Jurkat, Clone E6-1 (cell line): ENCODE measurements around the gene AHI1.
"Not testable (repeated sequence)": the region's sequence is repeated elsewhere in the genome, so short reads cannot be mapped to it uniquely, and the experiment has no call there.

Source experiments
- DNase-seq: peaks from one replicate; pipeline ENCODE4 v3.0.0-alpha.2; 2011; ENCODE audit warnings: low read depth, low spot score
- H3K4me3 ChIP-seq: 2 replicates; pipeline ENCODE4 v1.5.1; 2011; ENCODE audit warnings: mild to moderate bottlenecking, low read length, control low read depth, moderate library complexity

Gene AHI1

GRCh38 chr6:135412761-135413160 lies 84.8 kb downstream of the AHI1 start:
- DNase-seq = no peak
- no peak overlapping the region for H3K4me3 ChIP-seq

- no peak for DNase-seq
- H3K4me3 ChIP-seq = no peak overlapping the region
Measured at GRCh38 chr6:135411849-135412248, 85.7 kb downstream of the AHI1 start.

GRCh38 chr6:135411339-135411738 lies 86.2 kb downstream of the AHI1 start:
- DNase-seq = peak; percentile 36
- no peak overlapping the region for H3K4me3 ChIP-seq

- H3K4me3 ChIP-seq = no peak overlapping the region
- DNase-seq = no peak
Measured at GRCh38 chr6:135410856-135411255, 86.7 kb downstream of the AHI1 start.

- DNase-seq = no peak
- H3K4me3 ChIP-seq = no peak overlapping the region
Measured at GRCh38 chr6:135403584-135403983, 94.0 kb downstream of the AHI1 start.

- DNase-seq = no peak
- no peak overlapping the region for H3K4me3 ChIP-seq
Measured at GRCh38 chr6:135402311-135402710, 95.2 kb downstream of the AHI1 start.

- no peak for DNase-seq
- H3K4me3 ChIP-seq = no peak overlapping the region
Measured at GRCh38 chr6:135397172-135397952, 100.2 kb downstream of the AHI1 start.

GRCh38 chr6:135395136-135395535 lies 102.4 kb downstream of the AHI1 start:
- no peak overlapping the region for H3K4me3 ChIP-seq
- DNase-seq = peak; percentile 14

DNA sequence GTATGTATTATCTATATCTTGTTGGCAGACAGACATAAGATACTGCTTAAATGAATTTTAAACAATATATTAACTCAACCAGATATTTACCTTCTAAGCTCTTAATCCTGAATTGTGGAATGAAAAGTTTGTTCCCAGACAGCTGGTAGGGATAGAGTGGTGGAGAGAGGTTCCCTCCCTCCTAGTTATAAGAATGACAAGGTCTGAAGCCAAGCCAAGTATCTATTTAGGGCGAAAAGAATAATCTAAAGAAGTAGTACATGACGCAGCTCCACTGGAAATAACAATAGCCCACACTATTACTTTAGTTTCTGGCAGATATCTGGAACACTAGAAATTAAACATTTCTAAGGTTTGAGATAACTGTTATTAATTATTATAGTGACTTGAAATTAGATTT lies 104.3 kb downstream of the AHI1 start:
- no peak overlapping the region for H3K4me3 ChIP-seq
- DNase-seq = no peak

DNA sequence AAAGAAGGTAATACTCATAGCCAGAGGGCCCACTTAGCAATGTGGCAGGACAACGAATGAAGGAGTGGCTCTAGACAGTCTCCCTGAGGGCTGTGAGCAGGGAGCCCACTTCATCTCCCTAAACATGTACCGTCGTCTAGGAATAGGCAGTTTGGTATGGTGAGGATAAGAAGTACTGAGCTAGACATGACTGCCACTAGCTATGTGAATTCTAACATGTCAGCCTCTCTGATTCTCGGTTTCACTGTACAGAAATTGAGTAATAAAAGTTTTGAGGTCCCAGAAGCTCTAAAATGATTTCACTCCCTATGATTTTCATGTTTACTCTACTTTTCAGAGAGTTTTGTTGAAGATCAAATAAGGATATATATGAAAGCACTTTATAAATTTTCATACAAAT lies 107.1 kb downstream of the AHI1 start:
- no peak for DNase-seq
- H3K4me3 ChIP-seq = no peak overlapping the region

GRCh38 chr6:135385299-135385698 lies 112.2 kb downstream of the AHI1 start:
- DNase-seq = no peak
- H3K4me3 ChIP-seq = no peak overlapping the region

DNA sequence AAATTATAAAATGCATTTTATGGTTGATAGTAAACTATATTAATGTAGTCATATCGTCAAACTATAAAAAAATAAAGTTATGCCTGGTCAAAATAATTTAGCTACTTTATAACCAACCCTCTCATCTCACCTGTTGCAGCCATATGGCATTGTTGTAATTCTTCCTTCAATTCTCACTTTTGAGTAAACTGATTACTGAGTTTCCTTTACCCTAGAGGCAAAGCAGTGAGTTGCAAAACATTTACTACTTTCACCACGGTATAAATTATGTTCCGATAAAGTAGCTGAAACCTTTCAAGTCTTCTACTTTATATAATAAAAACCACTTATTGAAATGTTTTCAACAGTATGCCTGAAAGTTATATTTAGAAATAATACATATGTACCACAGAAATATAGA lies 113.8 kb downstream of the AHI1 start:
- H3K4me3 ChIP-seq = no peak overlapping the region
- no peak for DNase-seq

DNA sequence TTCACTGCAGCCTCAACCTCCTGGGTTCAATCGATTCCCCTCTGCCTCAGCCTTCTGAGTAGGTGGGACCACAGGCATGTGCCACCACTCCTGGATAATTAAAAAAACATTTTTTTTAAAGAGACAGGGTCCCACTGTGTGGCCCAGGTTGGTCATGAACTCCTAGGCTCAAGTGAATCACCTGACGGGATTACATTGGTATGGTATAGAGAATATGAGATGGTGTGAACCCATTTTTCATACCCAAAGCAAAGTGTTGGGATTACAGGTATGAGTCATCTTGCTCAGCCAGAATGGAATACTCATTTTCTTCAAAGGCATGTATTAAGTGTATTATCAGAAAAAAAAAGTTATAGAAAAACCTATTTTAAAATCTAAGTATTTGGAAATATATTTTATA lies 114.2 kb downstream of the AHI1 start:
- DNase-seq = no peak
- no peak overlapping the region for H3K4me3 ChIP-seq

- DNase-seq = no peak
- H3K4me3 ChIP-seq = no peak overlapping the region
Measured at GRCh38 chr6:135382182-135382628, 115.3 kb downstream of the AHI1 start.

DNA sequence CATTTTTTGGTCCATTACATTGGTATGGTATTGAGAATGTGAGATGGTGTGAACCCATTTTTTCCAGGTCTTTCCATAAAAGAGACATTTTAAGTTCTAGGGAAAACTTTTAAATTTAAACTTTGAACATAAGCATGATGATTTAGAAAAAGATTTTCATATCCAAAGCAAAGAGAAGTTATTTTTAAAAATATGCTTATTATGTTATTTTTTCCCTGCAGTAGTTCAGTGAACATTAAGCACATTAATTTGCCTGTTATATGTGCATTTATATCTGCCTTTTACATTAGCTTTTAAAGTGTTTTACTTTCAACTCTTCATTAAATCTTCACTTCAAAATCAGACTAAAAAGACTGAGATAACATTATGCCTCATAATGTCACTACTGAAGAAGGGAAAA lies 116.7 kb downstream of the AHI1 start:
- no peak overlapping the region for H3K4me3 ChIP-seq
- no peak for DNase-seq

- no peak overlapping the region for H3K4me3 ChIP-seq
- DNase-seq = no peak
Measured at GRCh38 chr6:135379647-135380046, 117.9 kb downstream of the AHI1 start.

DNA sequence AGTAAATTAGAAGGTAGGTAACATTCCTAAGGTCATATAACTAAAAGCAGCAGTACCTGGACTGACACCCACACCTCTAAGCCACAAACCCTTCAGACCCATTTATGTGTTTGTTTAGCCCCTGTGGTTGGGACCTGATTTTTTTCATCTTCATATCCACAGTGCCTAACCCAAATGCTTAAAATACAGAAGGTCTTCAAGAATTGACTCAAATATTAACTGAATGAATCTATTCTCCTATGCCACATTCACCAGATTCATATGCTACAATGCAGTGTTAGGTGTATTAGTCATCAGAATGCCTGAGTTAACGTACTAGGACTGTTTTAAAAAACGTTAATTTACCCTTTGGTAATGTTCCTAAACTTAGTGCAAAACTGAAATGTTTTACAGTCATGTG lies 124.8 kb downstream of the AHI1 start:
- no peak overlapping the region for H3K4me3 ChIP-seq
- DNase-seq = no peak

GRCh38 chr6:135363622-135364021 lies 133.9 kb downstream of the AHI1 start:
- DNase-seq, H3K4me3 ChIP-seq: not testable (repeated sequence)

GRCh38 chr6:135362124-135362523 lies 135.4 kb downstream of the AHI1 start:
- no peak overlapping the region for H3K4me3 ChIP-seq
- no peak for DNase-seq

DNA sequence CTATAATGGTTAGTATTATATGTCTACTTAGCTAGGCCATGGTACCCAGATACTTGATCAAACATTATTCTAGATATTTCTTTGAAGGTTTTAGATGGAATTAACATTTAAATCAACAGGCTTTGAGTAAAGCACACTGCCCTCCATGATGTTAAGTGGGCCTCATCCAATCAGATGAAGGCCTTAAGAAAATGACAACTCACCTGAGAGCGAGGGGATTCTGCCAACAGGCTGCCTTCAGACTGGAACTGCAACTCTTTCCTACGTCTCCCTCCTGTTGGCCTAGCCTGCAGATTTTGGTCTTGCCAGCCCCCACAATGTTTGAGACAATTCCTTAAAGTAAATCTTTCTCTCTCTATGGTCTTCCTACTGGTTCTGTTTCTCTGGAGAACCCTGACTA lies 137.3 kb downstream of the AHI1 start:
- H3K4me3 ChIP-seq = no peak overlapping the region
- no peak for DNase-seq

DNA sequence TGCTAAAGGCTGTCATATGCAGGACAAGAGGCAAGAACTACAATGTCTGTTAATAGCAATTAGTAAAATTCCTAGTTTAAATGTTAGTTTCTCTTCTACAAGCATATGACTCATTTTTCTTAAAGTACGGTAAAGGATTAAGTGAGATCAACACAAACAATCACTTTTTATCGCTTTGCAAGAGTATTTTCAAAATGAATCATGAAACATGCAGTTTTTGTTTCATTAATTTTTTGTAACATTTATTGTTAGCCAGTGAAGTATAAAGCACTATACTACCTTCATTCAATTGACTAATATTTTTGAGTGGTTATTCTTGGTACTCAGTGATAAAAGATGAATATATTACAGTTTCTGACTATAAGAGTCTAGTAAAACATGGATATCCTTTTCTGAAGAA lies 138.6 kb downstream of the AHI1 start:
- no peak for DNase-seq
- no peak overlapping the region for H3K4me3 ChIP-seq
